HepG2 (cell line): ENCODE results near the gene PPEF2. TPM values are rescaled to one million over a fixed set of nuclear protein-coding genes. Genes with fewer than 3 reads are reported as not detected.

Experiments
- CEBPB ChIP-seq: IDR thresholded peaks from 2 replicates; pipeline ENCODE4 v1.6.1; 2011; ENCODE audit warnings: low read depth, low read length, improper control_type of control experiment, borderline replicate concordance
- CERS6 ChIP-seq: sonication (generic); formaldehyde crosslinking; IDR thresholded peaks from 2 replicates; pipeline ENCODE4 v1.5.0; 2020; ENCODE audit warnings: missing genetic modification reagents
- EP300 ChIP-seq, 3 experiments: sonication (generic) in 1 of 3; formaldehyde crosslinking in 1 of 3; IDR thresholded peaks; 2 replicates each; pipeline versions ENCODE4 v1.5.1 to v1.6.1; 2011 to 2020; ENCODE audit warnings: low read depth in 2 of 3, low read length in 2 of 3, borderline replicate concordance in 1 of 3, improper control_type of control experiment in 1 of 3, mild to moderate bottlenecking in 1 of 3, missing genetic modification reagents in 1 of 3, moderate library complexity in 1 of 3
- FOXA3 ChIP-seq: IDR thresholded peaks from 2 replicates; pipeline ENCODE4 v1.6.1; 2016; ENCODE audit warnings: missing genetic modification reagents, missing compliant biosample characterization
- GABPB1 ChIP-seq: IDR thresholded peaks from 2 replicates; pipeline ENCODE4 v1.6.1; 2016; ENCODE audit warnings: mild to moderate bottlenecking, missing genetic modification reagents, moderate library complexity, missing compliant biosample characterization
- HMG20A ChIP-seq: IDR thresholded peaks from 2 replicates; pipeline ENCODE4 v1.6.1; 2016; ENCODE audit warnings: borderline replicate concordance
- HOXA7 ChIP-seq: sonication (generic); formaldehyde crosslinking; IDR thresholded peaks from 2 replicates; pipeline ENCODE4 v1.8.1; 2022; ENCODE audit warnings: mild to moderate bottlenecking, missing genetic modification reagents, moderate library complexity
- NCOR1 ChIP-seq: fragments of 200-600 bp; sonication (generic); IDR thresholded peaks from 2 replicates; pipeline ENCODE4 v1.7.0; 2017; ENCODE audit warnings: antibody characterized with exemption, low read length, borderline replicate concordance
- NFIB ChIP-seq: sonication (generic); formaldehyde crosslinking; IDR thresholded peaks from 2 replicates; pipeline ENCODE4 v1.9.0; 2021; ENCODE audit warnings: missing genetic modification reagents, mild to moderate bottlenecking, borderline replicate concordance
- NR2F1 ChIP-seq, 2 experiments: fragments of 450-650 bp in 1 of 2; formaldehyde crosslinking in 1 of 2; IDR thresholded peaks; 2 replicates each; pipeline versions ENCODE4 v1.5.0 to v1.6.1; 2016 to 2020; ENCODE audit warnings: mild to moderate bottlenecking in 1 of 2, missing compliant biosample characterization in 1 of 2, missing genetic modification reagents in 1 of 2, moderate library complexity in 1 of 2
- PBX3 ChIP-seq: sonication (generic); formaldehyde crosslinking; IDR thresholded peaks from 2 replicates; pipeline ENCODE4 v1.8.1; 2023; ENCODE audit warnings: missing genetic modification reagents, inconsistent platforms, borderline replicate concordance
- PHF21A ChIP-seq: sonication (generic); formaldehyde crosslinking; IDR thresholded peaks from 2 replicates; pipeline ENCODE4 v1.5.0; 2020; ENCODE audit warnings: mild to moderate bottlenecking, missing genetic modification reagents
- RXRA ChIP-seq: sonication (generic); formaldehyde crosslinking; IDR thresholded peaks from 2 replicates; pipeline ENCODE4 v1.5.1; 2020; ENCODE audit warnings: missing genetic modification reagents
- STAG1 ChIP-seq: sonication (generic); formaldehyde crosslinking; IDR thresholded peaks from 2 replicates; pipeline ENCODE4 v1.4.0; 2020; ENCODE audit warnings: missing genetic modification reagents
- ZFP36L2 ChIP-seq: sonication (generic); formaldehyde crosslinking; IDR thresholded peaks from 2 replicates; pipeline ENCODE4 v1.4.0; 2020; ENCODE audit warnings: missing genetic modification reagents
- ZNF337 ChIP-seq: sonication (generic); formaldehyde crosslinking; IDR thresholded peaks from 2 replicates; pipeline ENCODE4 v1.5.1; 2020; ENCODE audit warnings: missing genetic modification reagents, low read depth, mild to moderate bottlenecking, borderline replicate concordance
- ZNF75D ChIP-seq: sonication (generic); formaldehyde crosslinking; IDR thresholded peaks from 2 replicates; pipeline ENCODE4 v1.8.1; 2023; ENCODE audit warnings: missing genetic modification reagents, mild to moderate bottlenecking, borderline replicate concordance
- polyA plus RNA-seq, 8 experiments: library from polyadenylated mRNA; depleted of rRNA in 3 of 8; stranded (reverse) in 7 of 8; unstranded in 1 of 8; fragments of >200 nt; fragmentation: Illumina TruSeq in 4 of 8; extraction: Trizol in 4 of 8; gene quantifications; 2 replicates each; pipeline versions ENCODE4 v1.2.1 to v1.2.3, GENCODE V29; 2011 to 2016; ENCODE audit warnings: low read depth in 4 of 8, missing spikeins in 1 of 8, mixed read lengths in 1 of 8; ENCODE audit not compliant: insufficient read depth in 1 of 8
- total RNA-seq, 5 experiments: library from RNA; depleted of rRNA; stranded (reverse); fragments of >200 nt; fragmentation: Illumina TruSeq; extraction: Trizol; gene quantifications; 2 replicates each; pipeline ENCODE4 v1.2.3, GENCODE V29; 2016; ENCODE audit warnings: low read depth in 1 of 5
- TF ChIP-seq, protein P1 (sequence below): sonication (generic); formaldehyde crosslinking; IDR thresholded peaks from 2 replicates; pipeline ENCODE4 v1.5.0; 2020; ENCODE audit warnings: mild to moderate bottlenecking, missing genetic modification reagents
- TF ChIP-seq, protein P2 (sequence below): IDR thresholded peaks from 2 replicates; pipeline ENCODE4 v1.6.1; 2018; ENCODE audit warnings: missing genetic modification reagents, mild to moderate bottlenecking, missing compliant biosample characterization

PPEF2 gene
- total and polyA plus RNA-seq, 2 of the 13 experiments (the other 11 are each of a cell fraction or from before 2014, with no cell fraction given) = 0.01 TPM; not detected in 1

GRCh38 chr4:75844151-75844662 lies 58.0 kb downstream of the PPEF2 start (continued):
- TF ChIP-seq HMG20A (peak; percentile 56; the same call in 1 of the 2 replicates), STAG1 (no peak), PHF21A (CRISPR knock-in tag) (no peak), PBX3 (no peak), ZNF337 (CRISPR knock-in tag) (no peak), NCOR1 (0 out of 2 replicates have a peak, but pooled peaks have one; percentile 27), CEBPB (peak; percentile 66; the same call in 1 of the 2 replicates), GABPB1 (CRISPR knock-in tag) (0 out of 2 replicates have a peak, but pooled peaks have one; percentile 14), EP300 (IDR thresholded peaks at IDR 0.05; ENCODE audit: low read depth in 2 of 2, low read length in 2 of 2) (peak in 1 of 2 experiments; percentile 68; a peak in 2 of 4 replicates), EP300 (CRISPR knock-in tag; IDR thresholded peaks at IDR 0.05; ENCODE audit: borderline replicate concordance) (no peak), NR2F1 (CRISPR knock-in tag; IDR thresholded peaks at IDR 0.05) (peak in 1 of 2 experiments; percentile 48; a peak in 1 of 4 replicates), NFIB (CRISPR knock-in tag) (no peak), CERS6 (no peak), FOXA3 (CRISPR knock-in tag) (0 out of 2 replicates have a peak, but pooled peaks have one; percentile 10), ZNF75D (CRISPR knock-in tag) (no peak), RXRA (peak; percentile 19; the same call in 1 of the 2 replicates), HOXA7 (CRISPR knock-in tag) (no peak), ZFP36L2 (no peak)
- TF ChIP-seq, protein P1, sequence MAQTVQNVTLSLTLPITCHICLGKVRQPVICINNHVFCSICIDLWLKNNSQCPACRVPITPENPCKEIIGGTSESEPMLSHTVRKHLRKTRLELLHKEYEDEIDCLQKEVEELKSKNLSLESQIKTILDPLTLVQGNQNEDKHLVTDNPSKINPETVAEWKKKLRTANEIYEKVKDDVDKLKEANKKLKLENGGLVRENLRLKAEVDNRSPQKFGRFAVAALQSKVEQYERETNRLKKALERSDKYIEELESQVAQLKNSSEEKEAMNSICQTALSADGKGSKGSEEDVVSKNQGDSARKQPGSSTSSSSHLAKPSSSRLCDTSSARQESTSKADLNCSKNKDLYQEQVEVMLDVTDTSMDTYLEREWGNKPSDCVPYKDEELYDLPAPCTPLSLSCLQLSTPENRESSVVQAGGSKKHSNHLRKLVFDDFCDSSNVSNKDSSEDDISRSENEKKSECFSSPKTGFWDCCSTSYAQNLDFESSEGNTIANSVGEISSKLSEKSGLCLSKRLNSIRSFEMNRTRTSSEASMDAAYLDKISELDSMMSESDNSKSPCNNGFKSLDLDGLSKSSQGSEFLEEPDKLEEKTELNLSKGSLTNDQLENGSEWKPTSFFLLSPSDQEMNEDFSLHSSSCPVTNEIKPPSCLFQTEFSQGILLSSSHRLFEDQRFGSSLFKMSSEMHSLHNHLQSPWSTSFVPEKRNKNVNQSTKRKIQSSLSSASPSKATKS (CRISPR knock-in tag) = no peak
- TF ChIP-seq, protein P2, sequence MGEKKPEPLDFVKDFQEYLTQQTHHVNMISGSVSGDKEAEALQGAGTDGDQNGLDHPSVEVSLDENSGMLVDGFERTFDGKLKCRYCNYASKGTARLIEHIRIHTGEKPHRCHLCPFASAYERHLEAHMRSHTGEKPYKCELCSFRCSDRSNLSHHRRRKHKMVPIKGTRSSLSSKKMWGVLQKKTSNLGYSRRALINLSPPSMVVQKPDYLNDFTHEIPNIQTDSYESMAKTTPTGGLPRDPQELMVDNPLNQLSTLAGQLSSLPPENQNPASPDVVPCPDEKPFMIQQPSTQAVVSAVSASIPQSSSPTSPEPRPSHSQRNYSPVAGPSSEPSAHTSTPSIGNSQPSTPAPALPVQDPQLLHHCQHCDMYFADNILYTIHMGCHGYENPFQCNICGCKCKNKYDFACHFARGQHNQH (CRISPR knock-in tag) = peak; percentile 60; the same call in 1 of the 2 replicates
